Psoas muscle (tissue), 8 donors: Measurements from ENCODE around the gene AGPAT3. TPM values are rescaled to one million over a fixed set of nuclear protein-coding genes. Genes with fewer than 3 reads are reported as not detected.
A peak's percentile ranks its signal among the peaks of the same experiment; 100 is the strongest.

Experiments
- ATAC-seq, 4 donors: fragments of 200-7000 bp; cut with Tn5 transposase; one replicate each; pipeline ENCODE4 v1.9.1; 2020; ENCODE audit warnings: moderate library complexity in 3 of 4, mild to moderate bottlenecking in 2 of 4
- DNase-seq, 2 donors: peaks; one replicate each; pipeline ENCODE4 v3.0.0-alpha.2; 2020
- H3K27ac ChIP-seq: fragments of 200-600 bp; one replicate; pipeline ENCODE4 v1.8.0; 2022
- H3K27me3 ChIP-seq, 3 donors: fragments of 200-600 bp in 1 of 3; one replicate each; pipeline versions ENCODE4 v1.6.1 to v1.8.0; 2013 to 2022; ENCODE audit warnings: low read length in 2 of 3, mild to moderate bottlenecking in 2 of 3, moderate library complexity in 1 of 3; ENCODE audit not compliant: insufficient read depth in 3 of 3
- H3K36me3 ChIP-seq, 2 donors: fragments of 200-600 bp in 1 of 2; one replicate each; pipeline versions ENCODE4 v1.6.1 to v1.8.0; 2013 to 2022; ENCODE audit warnings: low read depth in 1 of 2, mild to moderate bottlenecking in 1 of 2, moderate library complexity in 1 of 2; ENCODE audit not compliant: insufficient read depth in 1 of 2
- H3K4me1 ChIP-seq: fragments of 200-600 bp; one replicate; pipeline ENCODE4 v1.8.0; 2022
- H3K4me3 ChIP-seq: fragments of 200-600 bp; one replicate; pipeline ENCODE4 v1.8.0; 2022; ENCODE audit warnings: mild to moderate bottlenecking
- H3K9me3 ChIP-seq: fragments of 200-600 bp; one replicate; pipeline ENCODE4 v1.8.0; 2022
- CTCF ChIP-seq: fragments of 200-600 bp; IDR thresholded peaks from one replicate; pipeline ENCODE4 v1.8.0; 2022; ENCODE audit warnings: antibody characterized with exemption
- WGBS, 3 donors: extraction: QIAGEN DNeasy Blood & Tissue Kit; methylation state at CpG; one replicate each; pipeline versions ENCODE4 v1.1.6 to v1.1.7; 2013; 5-methylcytosine and 5-hydroxymethylcytosine counted together
- intact Hi-C, 2 donors: fragments of 100-400 bp; cut with DNase I; formaldehyde crosslinking; loops; one replicate each; pipeline versions ENCODE4 v1.11.0 to v1.14.2; 2022
- polyA plus RNA-seq, 3 donors: library from polyadenylated mRNA; stranded (reverse); fragments of 200-250 nt; gene quantifications; one replicate each; pipeline ENCODE4 v1.2.3, GENCODE V29; 2013
- total RNA-seq, 4 donors: library from RNA; stranded (reverse); fragmentation: NEBNext Ultra II Directional in 2 of 4; extraction: Animal tissue kit (Norgen Biotek cat#: 25700) in 2 of 4; gene quantifications; one replicate each; pipeline versions ENCODE4 v1.2.1 to v1.2.4, GENCODE V29; 2021 to 2023
- donor health status: healthy with polysubstance abuse.
- donor health status: DM: no; HTN: no; CAD: no; lungs with moderate emphysema.
- donor health status: Bipolar disorder and iron deficiency.
- donor health status: healthy.
- donor health status: DM: yes; HTN: yes; CAD: no.
- donor health status: DM: no; HTN: no; CAD: no.
- donor health status: DM: no; HTN: no; CAD: no.
- donor health status: DM: yes; HTN: yes; CAD: no.

Gene AGPAT3
- total and polyA plus RNA-seq, 7 donors, result 28.4 to 117 (median 50.7) TPM

DNA sequence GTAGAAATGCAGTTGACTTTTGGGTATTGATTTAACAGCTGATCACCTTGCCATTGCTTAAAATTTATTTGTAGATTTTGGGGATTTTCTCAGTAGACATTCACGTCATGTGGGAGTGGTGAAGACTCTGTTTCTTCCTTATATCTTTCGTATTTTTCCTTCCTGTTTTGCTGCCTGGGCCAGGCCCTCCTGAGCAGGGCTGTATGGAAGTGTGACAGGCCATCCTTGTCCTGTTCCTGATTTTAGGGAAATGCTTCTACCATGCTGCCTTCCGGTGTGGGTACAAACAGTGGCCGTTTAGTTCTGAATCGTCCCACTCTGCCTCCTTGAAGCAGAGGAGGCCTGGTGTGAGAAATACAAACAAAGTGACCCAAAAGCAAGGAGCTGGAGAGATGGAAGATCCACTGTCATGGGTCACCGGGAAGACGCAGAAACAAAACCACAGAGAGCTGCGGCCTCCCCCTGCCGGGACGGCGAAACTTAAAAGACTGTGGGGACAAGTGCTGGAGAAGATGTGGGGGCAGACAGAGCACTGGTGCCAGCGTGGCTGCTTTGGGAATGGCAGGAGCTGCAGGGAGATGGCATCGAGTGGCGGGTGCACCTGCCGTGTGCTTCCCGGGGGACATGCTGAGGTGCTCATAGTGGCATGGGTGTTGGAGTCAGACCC, 7.6 kb downstream of the AGPAT3 start:
- Histone ChIP-seq H3K27ac (no peak overlapping the region), H3K9me3 (no peaks in the 10 kb centered on the region), H3K4me3 (no peak overlapping the region), H3K4me1 (peaks cover 43% of the 10 kb centered on the region), H3K27me3 (no peaks in the 10 kb centered on the region), H3K36me3 (no peaks in the 10 kb centered on the region)
- ATAC-seq (no peak), DNase-seq (no peak)
- intact Hi-C loops, result no loop called here
- TF ChIP-seq CTCF, result no peak
- 88 to 93% (median 91%) methylated on average over 15 to 16 of the region's 16 CpGs for WGBS, 3 donors

DNA sequence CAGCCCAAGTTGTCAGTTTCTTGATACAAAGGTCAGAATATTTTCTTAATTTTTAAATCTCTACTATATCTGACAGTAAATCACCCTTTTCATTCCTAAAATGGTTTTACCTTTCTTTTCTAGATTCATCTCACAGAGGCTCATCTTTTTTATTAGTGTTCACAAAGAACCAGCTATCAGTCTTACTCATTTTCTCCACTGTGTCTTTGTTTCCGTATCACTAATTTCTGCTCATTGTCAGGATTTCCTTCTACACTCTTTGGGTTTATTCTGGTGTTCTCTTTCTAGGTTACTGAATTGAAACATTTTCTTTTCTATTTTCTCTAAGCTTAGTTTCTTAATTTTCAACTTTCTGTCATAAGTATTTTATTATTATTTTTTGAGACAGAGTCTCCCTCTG, 8.7 kb downstream of the AGPAT3 start:
- intact Hi-C loops, result no loop called here
- TF ChIP-seq CTCF, result no peak
- H3K36me3 ChIP-seq, result peaks cover 0 to 5% of the 10 kb centered on the region in 2 donors
- H3K27ac ChIP-seq, result peak overlapping the region; percentile 47
- WGBS, 3 donors, result 88 to 97% (median 93%) methylated on average over 1 of the region's 1 CpG
- ATAC-seq (no peak), DNase-seq (no peak)
- no peaks in the 10 kb centered on the region for H3K9me3 ChIP-seq
- H3K27me3 ChIP-seq, result no peaks in the 10 kb centered on the region
- peaks cover 33% of the 10 kb centered on the region for H3K4me1 ChIP-seq
- H3K4me3 ChIP-seq, result no peak overlapping the region

DNA sequence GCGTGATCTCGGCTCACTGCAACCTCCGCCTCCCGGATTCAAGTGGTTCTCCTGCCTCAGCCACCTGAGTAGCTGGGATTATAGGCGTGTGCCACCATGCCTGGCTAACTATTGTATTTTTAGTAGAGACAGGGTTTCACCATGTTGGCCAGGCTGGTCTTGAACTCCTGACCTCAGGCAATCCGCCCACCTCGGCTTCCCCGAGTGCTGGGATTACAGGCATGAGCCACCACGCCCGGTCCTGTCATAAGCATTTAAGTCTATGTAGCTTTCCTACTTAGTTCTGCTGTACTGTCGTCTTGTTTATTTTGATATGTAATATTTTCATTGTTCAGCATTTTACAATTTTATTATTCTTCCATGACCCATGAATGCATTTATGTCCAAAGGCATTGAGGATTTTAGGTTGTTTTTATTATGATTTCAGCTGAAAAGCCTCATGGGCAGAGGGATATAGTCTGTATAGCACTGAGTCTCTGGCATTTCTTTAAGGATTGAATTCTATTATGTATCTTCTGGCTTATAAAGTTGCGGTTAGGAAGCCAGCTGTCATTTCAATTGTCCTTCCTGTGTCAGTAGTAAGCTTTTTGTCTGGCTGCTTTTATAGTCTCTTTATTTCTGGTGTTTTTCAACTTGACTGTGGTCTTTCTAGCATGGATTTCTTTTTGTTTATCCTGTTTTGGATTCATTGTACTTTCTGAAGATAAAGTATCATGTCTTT, 9.2 kb downstream of the AGPAT3 start:
- Histone ChIP-seq H3K36me3 (peaks cover 0 to 5% of the 10 kb centered on the region in 2 donors), H3K4me3 (no peak overlapping the region), H3K4me1 (peaks cover 31% of the 10 kb centered on the region), H3K27ac (peak overlapping the region; percentile 47), H3K27me3 (no peaks in the 10 kb centered on the region), H3K9me3 (no peaks in the 10 kb centered on the region)
- TF ChIP-seq CTCF, result no peak
- no peak for DNase-seq
- 35 to 64% (median 44%) methylated on average over 12 of the region's 12 CpGs for WGBS, 3 donors
- intact Hi-C loops, result no loop called here
- peak in 3 of 4 donors; percentile 28 to 55 (median 47) for ATAC-seq

GRCh38 chr21:43876605-43877004, 11.6 kb downstream of the AGPAT3 start:
- WGBS, 3 donors, result 82 to 95% (median 83%) methylated on average over 5 of the region's 5 CpGs
- no peak for ATAC-seq
- intact Hi-C loops, result no loop called here
- H3K9me3 ChIP-seq, result no peaks in the 10 kb centered on the region
- H3K36me3 ChIP-seq, result peaks cover 0 to 5% of the 10 kb centered on the region in 2 donors
- peaks cover 41% of the 10 kb centered on the region for H3K4me1 ChIP-seq
- H3K27me3 ChIP-seq, result no peaks in the 10 kb centered on the region
- H3K4me3 ChIP-seq, result no peak overlapping the region
- no peak for TF ChIP-seq CTCF
- DNase-seq, result no peak
- no peak overlapping the region for H3K27ac ChIP-seq
